ENCODE results near the gene NIP7.

GRCh38 chr16:69364088-69364487 is 24.5 kb downstream of the NIP7 start:
- TF ChIP-seq CTCF (IDR thresholded peaks at IDR 0.05): no peak
- TF ChIP-seq TCF7L2 (IDR thresholded peaks at IDR 0.05; ENCODE audit: low read depth, low read length): no peak
- TF ChIP-seq REST (IDR thresholded peaks at IDR 0.05; ENCODE audit: insufficient read depth in 1 of 2, low read depth in 2 of 2, low read length in 1 of 2): no peak
- no peak for TF ChIP-seq SIN3A (IDR thresholded peaks at IDR 0.05; ENCODE audit: borderline replicate concordance, insufficient read depth, low read depth, low read length)

All from Panc1 (cell line).